ENCODE results near the gene MATR3.

Gene MATR3

DNA sequence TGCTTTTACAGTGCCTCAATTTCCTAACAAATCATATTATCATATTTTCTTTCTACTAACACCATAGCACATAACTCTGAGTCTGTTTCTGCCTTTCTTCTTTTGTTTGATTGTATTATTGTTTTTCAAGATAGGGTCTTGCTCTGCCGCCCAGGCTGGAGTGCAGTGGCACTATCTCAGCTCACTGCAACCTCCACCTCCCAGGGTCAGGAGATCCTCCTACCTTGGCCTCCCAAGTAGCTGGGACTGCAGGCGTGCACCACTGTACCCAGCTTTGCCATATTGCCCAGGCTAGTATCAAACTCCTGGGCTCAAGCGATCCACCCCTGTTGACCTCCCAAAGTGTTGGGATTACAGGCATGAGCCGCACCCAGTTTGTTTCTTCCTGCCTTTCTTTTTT, 66.8 kb downstream of the MATR3 start:
- no peak for DNase-seq

- DNase-seq, result no peak
Observed at GRCh38 chr5:139361835-139362429, 68.4 kb downstream of the MATR3 start.

GRCh38 chr5:139363937-139364336, 70.4 kb downstream of the MATR3 start:
- no peak for DNase-seq

DNA sequence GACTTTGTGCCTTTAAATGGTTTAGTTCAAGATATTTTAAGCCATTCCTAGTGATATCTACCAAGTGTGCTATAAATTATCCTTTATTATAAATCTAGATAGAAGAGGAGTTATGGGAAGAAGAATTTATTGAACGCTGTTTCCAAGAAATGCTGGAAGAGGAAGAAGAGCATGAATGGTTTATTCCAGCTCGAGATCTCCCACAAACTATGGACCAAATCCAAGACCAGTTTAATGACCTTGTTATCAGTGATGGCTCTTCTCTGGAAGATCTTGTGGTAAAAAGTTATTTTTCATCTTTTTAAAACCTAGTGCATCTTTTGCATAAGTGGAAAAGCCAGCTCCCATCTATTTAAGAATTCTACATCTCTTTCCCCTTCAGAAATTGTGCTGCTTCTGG, 70.9 kb downstream of the MATR3 start:
- DNase-seq, result no peak

DNA sequence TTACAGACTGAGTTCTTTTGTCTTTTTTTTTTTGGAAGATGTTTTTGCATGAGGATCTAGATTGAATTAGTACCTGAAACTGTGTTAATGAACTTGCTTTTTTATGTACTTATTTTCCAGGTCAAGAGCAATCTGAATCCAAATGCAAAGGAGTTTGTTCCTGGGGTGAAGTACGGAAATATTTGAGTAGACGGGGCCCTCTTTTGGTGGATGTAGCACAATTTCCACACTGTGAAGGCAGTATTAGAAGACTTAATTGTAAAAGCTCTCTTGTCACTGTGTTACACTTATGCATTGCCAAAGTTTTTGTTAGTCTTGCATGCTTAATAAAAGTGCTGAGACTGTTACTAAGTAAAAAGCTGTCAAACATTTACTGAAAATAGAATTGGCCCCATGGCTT, 75.1 kb downstream of the MATR3 start:
- DNase-seq, result no peak

GRCh38 chr5:139369181-139369580, 75.6 kb downstream of the MATR3 start:
- no peak for DNase-seq

GRCh38 chr5:139371482-139372435, 78.2 kb downstream of the MATR3 start:
- DNase-seq, result no peak

- DNase-seq, result no peak
Observed at GRCh38 chr5:139374909-139375308, 81.4 kb downstream of the MATR3 start.

GRCh38 chr5:139376364-139376763, 82.8 kb downstream of the MATR3 start:
- DNase-seq, result no peak

- DNase-seq, result no peak
Observed at GRCh38 chr5:139377226-139377625, 83.7 kb downstream of the MATR3 start.

DNA sequence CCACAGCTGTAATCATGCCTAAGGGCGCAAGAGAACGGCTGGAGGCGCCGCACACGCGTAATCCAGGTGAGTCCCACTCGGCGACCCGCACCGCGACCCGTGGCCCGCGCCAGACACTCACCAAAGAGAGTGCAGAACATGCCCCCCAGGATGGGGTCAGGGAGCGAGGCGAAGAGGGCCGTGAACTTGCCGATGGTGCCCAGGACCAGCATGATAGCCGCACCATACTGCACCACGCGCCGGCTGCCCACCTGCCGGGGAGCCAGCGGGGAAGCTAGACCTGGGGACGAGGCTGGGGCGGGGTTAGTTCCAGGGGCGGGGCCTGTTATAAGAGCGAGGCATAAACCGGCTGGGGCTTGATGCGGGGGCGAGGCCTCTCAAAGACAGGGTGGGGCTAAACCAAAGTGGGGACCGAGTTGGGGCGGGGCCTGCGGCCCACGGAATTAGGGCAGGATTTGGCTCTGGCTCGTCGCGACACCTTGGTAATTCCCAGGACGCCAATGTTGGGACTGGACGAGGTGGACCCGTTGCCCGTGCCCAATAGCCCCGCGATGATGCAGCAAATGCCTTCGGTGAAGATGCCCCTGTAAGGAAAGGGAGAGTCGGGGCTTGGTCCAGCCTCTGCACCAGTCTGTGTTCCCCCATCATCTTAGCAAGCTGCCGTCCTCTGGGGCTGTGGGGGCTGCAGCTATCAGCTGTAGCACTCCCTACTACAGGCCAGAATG, 84.7 kb downstream of the MATR3 start:
- DNase-seq, result no peak

GRCh38 chr5:139378941-139379361, 85.4 kb downstream of the MATR3 start:
- DNase-seq, result no peak

GRCh38 chr5:139379626-139380449, 86.3 kb downstream of the MATR3 start:
- no peak for DNase-seq
